ENCODE data around the gene PSMD13. TPM values are rescaled to one million over a fixed set of nuclear protein-coding genes. Genes with fewer than 3 reads are reported as not detected.
"Not testable (repeated sequence)": the region's sequence is repeated elsewhere in the genome, so short reads cannot be mapped to it uniquely, and the experiment has no call there.

Gene PSMD13
- total RNA-seq, 1 donor from 2014 or later, result 94.1 TPM

- H3K27me3 ChIP-seq (ENCODE audit: low read depth), result peaks cover 46% of the 10 kb centered on the region
- H3K4me3 ChIP-seq, result peak overlapping the region; percentile 48
- intact Hi-C loops (cut with micrococcal nuclease), result no loop called here
- H3K9me3 ChIP-seq (replicated peaks), result peaks cover 12% of the 10 kb centered on the region
- H3K4me1 ChIP-seq, result no peaks in the 10 kb centered on the region
- DNase-seq, result peak; percentile 52
- H3K27ac ChIP-seq (replicated peaks), result peak overlapping the region; percentile 66
- no peak for TF ChIP-seq CTCF (IDR thresholded peaks at IDR 0.05; ENCODE audit: borderline replicate concordance)
- H3K36me3 ChIP-seq, result no peaks in the 10 kb centered on the region
Observed at GRCh38 chr11:267491-267994, 30.8 kb downstream of the PSMD13 start.

GRCh38 chr11:268716-269145 lies 32.0 kb downstream of the PSMD13 start:
- intact Hi-C loops (cut with micrococcal nuclease); H3K4me1 ChIP-seq; H3K36me3 ChIP-seq: not testable (repeated sequence)
- DNase-seq, result peak; percentile 64
- H3K9me3 ChIP-seq (replicated peaks), result peaks cover 12% of the 10 kb centered on the region
- peak overlapping the region; percentile 66 for H3K27ac ChIP-seq (replicated peaks)
- peaks cover 48% of the 10 kb centered on the region for H3K27me3 ChIP-seq (ENCODE audit: low read depth)
- peak overlapping the region; percentile 48 for H3K4me3 ChIP-seq

GRCh38 chr11:269146-269890 lies 32.5 kb downstream of the PSMD13 start:
- Histone ChIP-seq H3K4me3 (peak overlapping the region; percentile 48), H3K4me1 (no peaks in the 10 kb centered on the region), H3K36me3 (no peaks in the 10 kb centered on the region), H3K27ac (replicated peaks) (peak overlapping the region; percentile 66), H3K9me3 (replicated peaks) (peaks cover 12% of the 10 kb centered on the region), H3K27me3 (ENCODE audit: low read depth) (peaks cover 48% of the 10 kb centered on the region)
- intact Hi-C loops (cut with micrococcal nuclease), result no loop called here
- no peak for DNase-seq
- no peak for TF ChIP-seq CTCF (IDR thresholded peaks at IDR 0.05; ENCODE audit: borderline replicate concordance)

- H3K9me3 ChIP-seq (replicated peaks), result peaks cover 8% of the 10 kb centered on the region
- no peak for TF ChIP-seq CTCF (IDR thresholded peaks at IDR 0.05; ENCODE audit: borderline replicate concordance)
- intact Hi-C loops (cut with micrococcal nuclease), result no loop called here
- H3K36me3 ChIP-seq, result no peaks in the 10 kb centered on the region
- no peak overlapping the region for H3K4me3 ChIP-seq
- H3K27me3 ChIP-seq (ENCODE audit: low read depth), result peaks cover 48% of the 10 kb centered on the region
- H3K27ac ChIP-seq (replicated peaks), result peak overlapping the region; percentile 19
- DNase-seq, result no peak
- no peaks in the 10 kb centered on the region for H3K4me1 ChIP-seq
Observed at GRCh38 chr11:270451-271318, 33.9 kb downstream of the PSMD13 start.

- intact Hi-C loops (cut with micrococcal nuclease), result no loop called here
- no peaks in the 10 kb centered on the region for H3K36me3 ChIP-seq
- TF ChIP-seq CTCF (IDR thresholded peaks at IDR 0.05; ENCODE audit: borderline replicate concordance), result no peak
- H3K4me3 ChIP-seq, result no peak overlapping the region
- peaks cover 2% of the 10 kb centered on the region for H3K9me3 ChIP-seq (replicated peaks)
- H3K27ac ChIP-seq (replicated peaks), result no peak overlapping the region
- DNase-seq, result no peak
- no peaks in the 10 kb centered on the region for H3K4me1 ChIP-seq
- peaks cover 49% of the 10 kb centered on the region for H3K27me3 ChIP-seq (ENCODE audit: low read depth)
Observed at GRCh38 chr11:271319-271715, 34.5 kb downstream of the PSMD13 start.

All from left ventricle myocardium inferior (tissue), 1 donor.